ENCODE results near the gene TEKT2.

The TEKT2 gene

GRCh38 chr1:36092166-36092797, 8.4 kb downstream of the TEKT2 start:
- Histone ChIP-seq H3K27me3 (ENCODE audit: insufficient read depth, insufficient read length) (no peaks in the 10 kb centered on the region), H3K4me1 (ENCODE audit: insufficient read depth, insufficient read length) (peaks cover 28% of the 10 kb centered on the region), H3K36me3 (ENCODE audit: insufficient read depth, insufficient read length, low read length) (peaks cover 77% of the 10 kb centered on the region), H3K9me3 (ENCODE audit: insufficient read depth, low read length) (no peaks in the 10 kb centered on the region), H3K4me3 (ENCODE audit: insufficient read length, low read depth) (no peak overlapping the region), H3K9ac (ENCODE audit: insufficient read length, low read depth) (peak overlapping the region; percentile 1)
- TF ChIP-seq ZNF274 (IDR thresholded peaks at IDR 0.05; ENCODE audit: low read depth, low read length) (no peak), SUZ12 (IDR thresholded peaks at IDR 0.05; ENCODE audit: extremely low read depth, insufficient read depth, insufficient read length) (no peak)
- DNase-seq (ENCODE audit: low read depth, low spot score): no peak

- no peak for DNase-seq (ENCODE audit: low read depth, low spot score)
- peaks cover 29% of the 10 kb centered on the region for H3K4me1 ChIP-seq (ENCODE audit: insufficient read depth, insufficient read length)
- H3K36me3 ChIP-seq (ENCODE audit: insufficient read depth, insufficient read length, low read length): peaks cover 77% of the 10 kb centered on the region
- no peaks in the 10 kb centered on the region for H3K9me3 ChIP-seq (ENCODE audit: insufficient read depth, low read length)
- H3K9ac ChIP-seq (ENCODE audit: insufficient read length, low read depth): no peak overlapping the region
- H3K4me3 ChIP-seq (ENCODE audit: insufficient read length, low read depth): no peak overlapping the region
- no peak for TF ChIP-seq ZNF274 (IDR thresholded peaks at IDR 0.05; ENCODE audit: low read depth, low read length)
- TF ChIP-seq SUZ12 (IDR thresholded peaks at IDR 0.05; ENCODE audit: extremely low read depth, insufficient read depth, insufficient read length): no peak
- H3K27me3 ChIP-seq (ENCODE audit: insufficient read depth, insufficient read length): no peaks in the 10 kb centered on the region
Measured at GRCh38 chr1:36092798-36093185, 8.9 kb downstream of the TEKT2 start.

GRCh38 chr1:36093226-36093625, 9.3 kb downstream of the TEKT2 start:
- Histone ChIP-seq H3K36me3 (ENCODE audit: insufficient read depth, insufficient read length, low read length) (peaks cover 77% of the 10 kb centered on the region), H3K4me3 (ENCODE audit: insufficient read length, low read depth) (no peak overlapping the region), H3K27me3 (ENCODE audit: insufficient read depth, insufficient read length) (no peaks in the 10 kb centered on the region), H3K4me1 (ENCODE audit: insufficient read depth, insufficient read length) (peaks cover 27% of the 10 kb centered on the region), H3K9ac (ENCODE audit: insufficient read length, low read depth) (no peak overlapping the region), H3K9me3 (ENCODE audit: insufficient read depth, low read length) (no peaks in the 10 kb centered on the region)
- DNase-seq (ENCODE audit: low read depth, low spot score): no peak
- TF ChIP-seq YY1 (IDR thresholded peaks at IDR 0.05; ENCODE audit: insufficient read depth, insufficient read length) (no peak), SUZ12 (IDR thresholded peaks at IDR 0.05; ENCODE audit: extremely low read depth, insufficient read depth, insufficient read length) (no peak), ZNF274 (IDR thresholded peaks at IDR 0.05; ENCODE audit: low read depth, low read length) (no peak)

GRCh38 chr1:36093929-36094328, 10.0 kb downstream of the TEKT2 start:
- DNase-seq (ENCODE audit: low read depth, low spot score): no peak
- Histone ChIP-seq H3K27me3 (ENCODE audit: insufficient read depth, insufficient read length) (no peaks in the 10 kb centered on the region), H3K36me3 (ENCODE audit: insufficient read depth, insufficient read length, low read length) (peaks cover 77% of the 10 kb centered on the region), H3K4me3 (ENCODE audit: insufficient read length, low read depth) (no peak overlapping the region), H3K4me1 (ENCODE audit: insufficient read depth, insufficient read length) (peaks cover 24% of the 10 kb centered on the region), H3K9ac (ENCODE audit: insufficient read length, low read depth) (no peak overlapping the region), H3K9me3 (ENCODE audit: insufficient read depth, low read length) (no peaks in the 10 kb centered on the region)
- TF ChIP-seq SUZ12 (IDR thresholded peaks at IDR 0.05; ENCODE audit: extremely low read depth, insufficient read depth, insufficient read length): no peak
- no peak for TF ChIP-seq YY1 (IDR thresholded peaks at IDR 0.05; ENCODE audit: insufficient read depth, insufficient read length)

GRCh38 chr1:36094621-36095061, 10.7 kb downstream of the TEKT2 start:
- Histone ChIP-seq H3K27me3 (ENCODE audit: insufficient read depth, insufficient read length) (no peaks in the 10 kb centered on the region), H3K9me3 (ENCODE audit: insufficient read depth, low read length) (no peaks in the 10 kb centered on the region), H3K4me3 (ENCODE audit: insufficient read length, low read depth) (no peak overlapping the region), H3K4me1 (ENCODE audit: insufficient read depth, insufficient read length) (peaks cover 23% of the 10 kb centered on the region), H3K9ac (ENCODE audit: insufficient read length, low read depth) (no peak overlapping the region), H3K36me3 (ENCODE audit: insufficient read depth, insufficient read length, low read length) (peaks cover 73% of the 10 kb centered on the region)
- DNase-seq (ENCODE audit: low read depth, low spot score): no peak
- TF ChIP-seq YY1 (IDR thresholded peaks at IDR 0.05; ENCODE audit: insufficient read depth, insufficient read length) (no peak), ZNF274 (IDR thresholded peaks at IDR 0.05; ENCODE audit: low read depth, low read length) (no peak), SUZ12 (IDR thresholded peaks at IDR 0.05; ENCODE audit: extremely low read depth, insufficient read depth, insufficient read length) (no peak)

GRCh38 chr1:36095760-36096405, 12.0 kb downstream of the TEKT2 start:
- no peaks in the 10 kb centered on the region for H3K9me3 ChIP-seq (ENCODE audit: insufficient read depth, low read length)
- TF ChIP-seq ZNF274 (IDR thresholded peaks at IDR 0.05; ENCODE audit: low read depth, low read length) (no peak), SUZ12 (IDR thresholded peaks at IDR 0.05; ENCODE audit: extremely low read depth, insufficient read depth, insufficient read length) (no peak), YY1 (IDR thresholded peaks at IDR 0.05; ENCODE audit: insufficient read depth, insufficient read length) (no peak)
- no peak overlapping the region for H3K9ac ChIP-seq (ENCODE audit: insufficient read length, low read depth)
- no peaks in the 10 kb centered on the region for H3K27me3 ChIP-seq (ENCODE audit: insufficient read depth, insufficient read length)
- no peak for DNase-seq (ENCODE audit: low read depth, low spot score)
- peaks cover 19% of the 10 kb centered on the region for H3K4me1 ChIP-seq (ENCODE audit: insufficient read depth, insufficient read length)
- peaks cover 61% of the 10 kb centered on the region for H3K36me3 ChIP-seq (ENCODE audit: insufficient read depth, insufficient read length, low read length)
- no peak overlapping the region for H3K4me3 ChIP-seq (ENCODE audit: insufficient read length, low read depth)

GRCh38 chr1:36096500-36097432, 12.9 kb downstream of the TEKT2 start:
- DNase-seq (ENCODE audit: low read depth, low spot score): peak; percentile 72
- TF ChIP-seq YY1 (IDR thresholded peaks at IDR 0.05; ENCODE audit: insufficient read depth, insufficient read length) (no peak), ZNF274 (IDR thresholded peaks at IDR 0.05; ENCODE audit: low read depth, low read length) (no peak), SUZ12 (IDR thresholded peaks at IDR 0.05; ENCODE audit: extremely low read depth, insufficient read depth, insufficient read length) (no peak)
- Histone ChIP-seq H3K9ac (ENCODE audit: insufficient read length, low read depth) (peak overlapping the region; percentile 58), H3K4me1 (ENCODE audit: insufficient read depth, insufficient read length) (peaks cover 19% of the 10 kb centered on the region), H3K9me3 (ENCODE audit: insufficient read depth, low read length) (no peaks in the 10 kb centered on the region), H3K4me3 (ENCODE audit: insufficient read length, low read depth) (no peak overlapping the region), H3K27me3 (ENCODE audit: insufficient read depth, insufficient read length) (no peaks in the 10 kb centered on the region), H3K36me3 (ENCODE audit: insufficient read depth, insufficient read length, low read length) (peaks cover 52% of the 10 kb centered on the region)
